Motor neuron (in vitro differentiated cells): ENCODE results near the gene HCST. TPM values are rescaled to one million over a fixed set of nuclear protein-coding genes. Genes with fewer than 3 reads are reported as not detected.

Source experiments
- ATAC-seq, 8 experiments: fragments of 200-7000 bp; cut with Tn5 transposase; replicated peaks in 6 of 8; 2 replicates each; pipeline ENCODE4 v1.8.0; 2021; ENCODE audit warnings: mild to moderate bottlenecking in 8 of 8, moderate library complexity in 8 of 8
- H3K27ac ChIP-seq, 2 donors: fragments of 250-450 bp; sonication (Bioruptor Pico); 2 replicates each; pipeline ENCODE4 v1.9.0; 2021; ENCODE audit warnings: antibody characterized with exemption in 2 of 2, mild to moderate bottlenecking in 2 of 2, moderate library complexity in 1 of 2
- H3K4me1 ChIP-seq, 2 donors: fragments of 250-450 bp; sonication (Bioruptor Pico); replicated peaks in 1 of 2; 2 replicates each; pipeline ENCODE4 v1.6.1; 2021; ENCODE audit warnings: antibody characterized with exemption in 2 of 2, mild to moderate bottlenecking in 2 of 2, moderate library complexity in 1 of 2
- H3K4me3 ChIP-seq, 5 donors: fragments of 250-450 bp; sonication (Bioruptor Pico); 2 replicates each; pipeline ENCODE4 v1.9.0; 2021; ENCODE audit warnings: antibody characterized with exemption in 5 of 5, mild to moderate bottlenecking in 5 of 5, moderate library complexity in 4 of 5
- WGBS, 10 experiments: fragments of 450-650 bp; shearing (Covaris generic); methylation state at CpG; one replicate each; pipeline ENCODE4 v1.0.0; 2022; 5-methylcytosine and 5-hydroxymethylcytosine counted together
- in situ Hi-C, 9 experiments: fragments of 400-800 bp; cut with MboI; loops; one replicate each; pipeline ENCODE4 v1.15.0; 2021; ENCODE audit warnings: low sequenced_read_pairs in 9 of 9, low pct_unique_long_range_greater_than_20kb in 2 of 9; ENCODE audit not compliant: unreplicated experiment in 9 of 9
- total RNA-seq, 8 experiments: library from RNA; unstranded; fragments of 300-600 nt; gene quantifications; 2 replicates each; pipeline versions ENCODE4 v1.2.3 to v1.2.4, GENCODE V29; 2022

HCST gene
- total RNA-seq, result 1 to 10 TPM in 2 of 8 experiments, under 1 TPM in 3, not detected in 3; 0.33 to 3.8 (median 0.62) TPM

GRCh38 chr19:35901854-35902661 lies at the start of gene HCST:
TSS of gene HCST (plus strand) at chr19:35902529. CDS start at chr19:35902594, 65 bp downstream.
- Histone ChIP-seq H3K27ac (no peak within 1 kb of the TSS), H3K4me3 (peak within 1 kb of the TSS in 1 of 5 donors; percentile 13), H3K4me1 (peaks cover 6 to 15% of the 10 kb centered on the region in 2 donors)
- ATAC-seq, result no peak
- in situ Hi-C loops, result no loop called here
- WGBS, 10 experiments, result 19 to 75% (median 53%) methylated on average over 1 to 4 of the region's 6 CpGs; no CpG with 5 or more reads in 4 of the 10 experiments

- Histone ChIP-seq H3K4me3 (no peak overlapping the region), H3K4me1 (peaks cover 18 to 34% of the 10 kb centered on the region in 2 donors), H3K27ac (no peak overlapping the region)
- in situ Hi-C loops, result no loop called here
- WGBS, 10 experiments, result 0 to 100% (median 71%) methylated on average over 1 to 6 of the region's 8 CpGs
- ATAC-seq, result no peak
These were observed 49.1 kb upstream of the HCST start for GRCh38 chr19:35853038-35853756.

GRCh38 chr19:35856546-35857149 lies 45.7 kb upstream of the HCST start, which contains the start of gene KIRREL2:
TSS of gene KIRREL2 (plus strand) at chr19:35856911. CDS start at chr19:35857120, 209 bp downstream.
- Histone ChIP-seq H3K4me3 (peak within 1 kb of the TSS; percentile 32 to 63 (median 53)), H3K4me1 (peaks cover 25 to 48% of the 10 kb centered on the region in 2 donors), H3K27ac (peak within 1 kb of the TSS in 1 of 2 donors; percentile 38)
- ATAC-seq, result peak; percentile 58 to 78 (median 72)
- in situ Hi-C loops, result no loop called here
- 0% methylated on average over 12 of the region's 42 CpGs; no CpG with 5 or more reads in 9 of the 10 experiments for WGBS, 10 experiments

GRCh38 chr19:35858311-35858710 lies 44.0 kb upstream of the HCST start:
- H3K27ac ChIP-seq, result no peak overlapping the region
- ATAC-seq, result no peak
- in situ Hi-C loops, result no loop called here
- 0 to 80% (median 67%) methylated on average over 1 to 2 of the region's 6 CpGs; no CpG with 5 or more reads in 7 of the 10 experiments for WGBS, 10 experiments
- H3K4me1 ChIP-seq, result peaks cover 25 to 39% of the 10 kb centered on the region in 2 donors
- no peak overlapping the region for H3K4me3 ChIP-seq

- no peak for ATAC-seq
- no CpG with 5 or more reads among the region's 4 CpGs for WGBS, 10 experiments
- in situ Hi-C loops, result no loop called here
- Histone ChIP-seq H3K4me3 (no peak overlapping the region), H3K4me1 (peaks cover 22 to 37% of the 10 kb centered on the region in 2 donors), H3K27ac (no peak overlapping the region)
These were observed 42.9 kb upstream of the HCST start for GRCh38 chr19:35859414-35859813.

GRCh38 chr19:35860436-35860817 lies 41.9 kb upstream of the HCST start:
- Histone ChIP-seq H3K4me1 (peaks cover 12 to 27% of the 10 kb centered on the region in 2 donors), H3K27ac (no peak overlapping the region), H3K4me3 (no peak overlapping the region)
- no peak for ATAC-seq
- in situ Hi-C loops, result no loop called here
- WGBS, 10 experiments, result 0 to 50% methylated on average over 1 to 2 of the region's 24 CpGs; no CpG with 5 or more reads in 8 of the 10 experiments

GRCh38 chr19:35860818-35861639 lies 41.3 kb upstream of the HCST start:
- ATAC-seq, result peak; percentile 27 to 82 (median 58)
- H3K4me3 ChIP-seq, result no peak overlapping the region
- no peak overlapping the region for H3K27ac ChIP-seq

GRCh38 chr19:35861640-35862160 lies 40.6 kb upstream of the HCST start:
- WGBS, 10 experiments, result 0 to 53% (median 20%) methylated on average over 2 to 7 of the region's 19 CpGs; no CpG with 5 or more reads in 6 of the 10 experiments
- no peak overlapping the region for H3K4me3 ChIP-seq
- H3K27ac ChIP-seq, result no peak overlapping the region
- ATAC-seq, result no peak
- in situ Hi-C loops, result no loop called here
- H3K4me1 ChIP-seq, result peaks cover 7 to 22% of the 10 kb centered on the region in 2 donors

More at GRCh38 chr19:35860818-35861639, 41.3 kb upstream of the HCST start:
- peaks cover 7 to 22% of the 10 kb centered on the region in 2 donors for H3K4me1 ChIP-seq
- 0 to 56% (median 5%) methylated on average over 1 to 5 of the region's 55 CpGs; no CpG with 5 or more reads in 5 of the 10 experiments for WGBS, 10 experiments
- in situ Hi-C loops, result no loop called here

GRCh38 chr19:35862528-35862927 lies 39.8 kb upstream of the HCST start:
- in situ Hi-C loops, result no loop called here
- ATAC-seq, result peak in 1 of 8 experiments; percentile 20

GRCh38 chr19:35863018-35863417 lies 39.3 kb upstream of the HCST start:
- H3K27ac ChIP-seq, result no peak overlapping the region
- peaks cover 12 to 20% of the 10 kb centered on the region in 2 donors for H3K4me1 ChIP-seq
- in situ Hi-C loops, result no loop called here
- no peak overlapping the region for H3K4me3 ChIP-seq
- ATAC-seq, result no peak
- 0 to 100% (median 83%) methylated on average over 1 to 2 of the region's 5 CpGs; no CpG with 5 or more reads in 4 of the 10 experiments for WGBS, 10 experiments

More at GRCh38 chr19:35862528-35862927, 39.8 kb upstream of the HCST start:
- H3K27ac ChIP-seq, result no peak overlapping the region
- peaks cover 8 to 18% of the 10 kb centered on the region in 2 donors for H3K4me1 ChIP-seq
- H3K4me3 ChIP-seq, result no peak overlapping the region
- WGBS, 10 experiments, result 40 to 87% (median 80%) methylated on average over 1 to 4 of the region's 14 CpGs; no CpG with 5 or more reads in 5 of the 10 experiments

- 0% methylated on average over 1 to 3 of the region's 60 CpGs; no CpG with 5 or more reads in 8 of the 10 experiments for WGBS, 10 experiments
- ATAC-seq, result peak; percentile 70 to 91 (median 73)
- peaks cover 11 to 12% of the 10 kb centered on the region in 2 donors for H3K4me1 ChIP-seq
- in situ Hi-C loops, result no loop called here
- peak within 1 kb of the TSS; percentile 85 to 93 for H3K27ac ChIP-seq
- peak within 1 kb of the TSS; percentile 61 to 94 (median 85) for H3K4me3 ChIP-seq
These were observed 34.0 kb upstream of the HCST start, which contains the start of gene APLP1 for GRCh38 chr19:35868172-35868822. TSS of gene APLP1 (plus strand) at chr19:35868574. CDS start at chr19:35868637, 63 bp downstream.
